C4-2B (cell line): ENCODE measurements around the gene BRAF.

Experiments
- H3K27ac ChIP-seq: fragments of 450-650 bp; 2 replicates; pipeline ENCODE4 v1.5.1; 2017
- ZFX ChIP-seq: fragments of 450-650 bp; IDR thresholded peaks from 2 replicates; pipeline ENCODE4 v1.6.1; 2017
- TF ChIP-seq, protein P1 (sequence below): fragments of 450-650 bp; conservative IDR thresholded peaks from 2 replicates; pipeline ENCODE4 v1.5.1; 2017; ENCODE audit warnings: mild to moderate bottlenecking

The BRAF gene

DNA sequence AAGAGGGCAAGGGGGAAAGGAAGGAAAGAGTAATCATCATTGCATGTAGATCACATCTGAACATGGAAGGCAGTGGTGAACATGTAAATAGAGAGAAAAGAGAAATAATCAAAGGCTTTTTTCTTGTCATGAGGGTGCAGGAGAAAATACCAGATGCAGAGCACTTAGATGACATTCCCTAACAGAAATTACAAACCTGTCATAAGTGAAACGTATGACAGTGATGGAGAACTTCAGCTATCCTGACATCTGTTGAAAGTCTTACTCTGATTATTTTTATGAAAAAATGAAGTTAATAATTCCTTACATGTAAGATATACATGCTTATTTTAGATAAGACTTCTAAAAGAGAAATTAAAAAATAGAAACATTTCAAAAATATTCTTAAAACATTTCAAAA is 54.7 kb downstream of the BRAF start:
- TF ChIP-seq ZFX: no peak
- TF ChIP-seq, protein P1, sequence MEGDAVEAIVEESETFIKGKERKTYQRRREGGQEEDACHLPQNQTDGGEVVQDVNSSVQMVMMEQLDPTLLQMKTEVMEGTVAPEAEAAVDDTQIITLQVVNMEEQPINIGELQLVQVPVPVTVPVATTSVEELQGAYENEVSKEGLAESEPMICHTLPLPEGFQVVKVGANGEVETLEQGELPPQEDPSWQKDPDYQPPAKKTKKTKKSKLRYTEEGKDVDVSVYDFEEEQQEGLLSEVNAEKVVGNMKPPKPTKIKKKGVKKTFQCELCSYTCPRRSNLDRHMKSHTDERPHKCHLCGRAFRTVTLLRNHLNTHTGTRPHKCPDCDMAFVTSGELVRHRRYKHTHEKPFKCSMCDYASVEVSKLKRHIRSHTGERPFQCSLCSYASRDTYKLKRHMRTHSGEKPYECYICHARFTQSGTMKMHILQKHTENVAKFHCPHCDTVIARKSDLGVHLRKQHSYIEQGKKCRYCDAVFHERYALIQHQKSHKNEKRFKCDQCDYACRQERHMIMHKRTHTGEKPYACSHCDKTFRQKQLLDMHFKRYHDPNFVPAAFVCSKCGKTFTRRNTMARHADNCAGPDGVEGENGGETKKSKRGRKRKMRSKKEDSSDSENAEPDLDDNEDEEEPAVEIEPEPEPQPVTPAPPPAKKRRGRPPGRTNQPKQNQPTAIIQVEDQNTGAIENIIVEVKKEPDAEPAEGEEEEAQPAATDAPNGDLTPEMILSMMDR: no peak

GRCh38 chr7:140869430-140869829 is 55.3 kb downstream of the BRAF start:
- TF ChIP-seq, protein P1: no peak
- TF ChIP-seq ZFX: no peak
- H3K27ac ChIP-seq: no peak overlapping the region

More for the DNA sequence above, 54.7 kb downstream of the BRAF start:
- H3K27ac ChIP-seq: no peak overlapping the region

DNA sequence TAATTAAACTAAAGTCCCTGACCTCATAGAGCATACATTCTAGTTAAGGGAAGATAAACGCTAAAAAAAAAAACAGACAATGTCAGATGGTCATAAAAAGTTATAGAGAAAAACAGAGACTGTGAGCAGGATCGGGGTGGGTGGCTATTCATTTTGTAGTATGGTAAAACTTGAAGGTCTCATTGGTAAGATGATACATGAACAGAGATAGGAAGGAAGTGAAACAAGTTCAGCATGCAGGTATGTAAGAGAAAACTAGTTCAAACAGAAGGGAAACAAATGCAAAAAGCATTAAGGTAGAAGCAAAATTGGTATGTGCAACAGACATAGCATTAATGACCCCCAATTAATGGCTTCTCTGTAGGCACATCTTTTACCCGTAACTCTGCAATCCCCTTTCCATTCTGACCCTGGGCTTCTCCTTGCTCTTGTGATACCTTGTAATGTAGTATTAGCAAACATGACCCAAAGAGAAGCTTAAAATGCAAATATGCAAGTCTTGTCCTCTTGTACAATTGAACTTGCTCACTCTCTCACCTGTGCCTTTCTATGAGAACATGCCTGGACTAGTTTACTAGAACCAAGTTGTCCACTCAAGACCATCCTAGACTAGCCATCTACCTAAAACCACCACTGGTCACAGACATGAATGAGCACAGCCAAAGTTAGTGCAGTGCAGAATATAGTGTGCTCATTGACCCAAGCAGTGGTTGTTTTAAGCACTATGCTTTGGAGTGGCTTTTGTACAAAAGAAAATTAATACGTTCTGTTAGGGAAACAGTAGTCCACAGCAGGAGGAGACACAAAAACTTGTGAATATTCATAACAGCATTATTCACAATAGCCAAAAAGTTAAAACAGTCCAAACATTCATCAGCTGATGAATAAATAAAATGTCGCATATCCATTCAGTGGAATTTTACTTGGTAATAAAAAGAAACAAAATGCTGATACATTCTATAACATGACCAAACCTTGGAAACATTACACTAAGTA is 57.0 kb downstream of the BRAF start:
- no peak overlapping the region for H3K27ac ChIP-seq
- no peak for TF ChIP-seq ZFX
- TF ChIP-seq, protein P1: no peak

GRCh38 chr7:140866926-140867325 is 57.8 kb downstream of the BRAF start:
- no peak overlapping the region for H3K27ac ChIP-seq
- TF ChIP-seq ZFX: no peak
- TF ChIP-seq, protein P1: no peak

DNA sequence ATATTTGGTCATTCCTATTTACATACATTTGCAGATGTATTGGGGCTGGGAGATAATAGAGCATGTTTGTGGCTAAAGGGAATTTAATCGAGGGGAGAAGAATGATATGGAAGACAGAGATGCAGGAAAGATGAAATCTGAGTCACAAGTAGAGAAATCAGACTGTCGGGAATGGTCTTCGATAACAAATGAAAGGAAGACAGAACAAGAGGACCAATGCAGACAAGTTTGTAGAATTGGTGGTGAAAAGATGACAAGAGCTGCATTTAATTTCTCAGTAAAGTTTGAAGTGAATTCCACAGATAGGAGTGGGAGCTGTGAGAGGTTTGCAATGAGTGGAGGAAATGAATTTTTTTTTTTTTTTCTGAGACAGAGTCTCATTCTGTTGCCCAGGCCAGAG is 60.0 kb downstream of the BRAF start:
- H3K27ac ChIP-seq: no peak overlapping the region
- no peak for TF ChIP-seq ZFX
- TF ChIP-seq, protein P1: no peak

DNA sequence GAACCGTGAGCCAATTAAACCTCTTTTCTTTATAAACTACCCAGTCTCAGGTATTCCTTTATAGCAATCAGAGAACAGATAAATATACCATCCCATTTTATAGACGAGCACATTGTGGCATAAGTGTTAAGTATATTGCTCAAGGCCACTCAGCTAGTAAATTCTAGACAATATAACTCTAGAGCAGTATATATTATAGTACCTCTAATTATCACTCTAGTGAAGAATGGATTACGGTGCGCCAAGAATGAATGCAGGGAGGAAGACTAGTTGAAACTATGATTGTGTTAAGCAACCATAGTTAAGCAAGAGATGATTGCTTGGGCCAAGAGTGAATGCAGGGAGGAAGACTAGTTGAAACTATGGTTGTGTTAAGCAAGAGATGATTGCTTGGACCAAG is 60.9 kb downstream of the BRAF start:
- no peak overlapping the region for H3K27ac ChIP-seq
- TF ChIP-seq, protein P1: no peak
- TF ChIP-seq ZFX: no peak

DNA sequence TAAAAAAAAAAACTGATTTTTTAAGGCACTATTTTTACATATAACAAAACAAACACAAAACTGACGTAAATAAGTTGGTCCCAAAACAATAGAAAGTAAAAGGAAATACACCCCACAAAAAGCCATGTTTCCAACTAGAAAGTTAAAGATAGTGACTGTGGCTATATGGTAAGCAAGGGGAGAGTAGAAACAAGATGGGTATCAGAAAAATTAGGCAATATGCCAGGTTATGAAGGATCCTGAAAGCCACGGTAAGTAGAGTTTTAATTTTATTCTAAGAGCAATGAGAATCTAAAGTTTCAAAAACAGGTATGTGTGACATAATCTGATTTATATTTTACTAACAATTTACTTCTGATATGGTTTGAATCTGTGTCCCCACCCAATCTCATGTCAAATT is 61.5 kb downstream of the BRAF start:
- H3K27ac ChIP-seq: no peak overlapping the region
- TF ChIP-seq ZFX: no peak
- TF ChIP-seq, protein P1: no peak
